HCT116 (cell line): ENCODE measurements around the gene PNKP. TPM values are rescaled to one million over a fixed set of nuclear protein-coding genes. Genes with fewer than 3 reads are reported as not detected.

Experiments
- ATAC-seq: fragments of 200-7000 bp; cut with Tn5 transposase; 2 replicates; pipeline ENCODE4 v1.9.1; 2020; ENCODE audit warnings: mild to moderate bottlenecking, moderate library complexity
- BruUV-seq: library from RNA; stranded (reverse); fragments of 400-500 nt; replicated peaks from 2 replicates; lab custom pipeline; 2021; lab: Mats Ljungman, UMichigan
- CTCF ChIA-PET: fragments of 300-600 bp; sonication (Branson Sonifier 250); formaldehyde crosslinking; loops from one replicate; lab custom pipeline; 2021; ENCODE audit warnings: antibody characterized with exemption; lab: Charles Lee
- POLR2A ChIA-PET: fragments of 300-600, 350-600 bp; sonication (Branson Sonifier 250); formaldehyde crosslinking; loops from one replicate; lab custom pipeline; 2021; ENCODE audit warnings: antibody characterized with exemption; lab: Charles Lee
- RAD21 ChIA-PET, 2 experiments: fragments of 300-600 bp; sonication (Branson Sonifier 250); formaldehyde crosslinking; loops; one replicate each; lab custom pipeline; 2023; ENCODE audit warnings: low total read pairs in 2 of 2; ENCODE audit not compliant: uncharacterized antibody in 2 of 2, unreplicated experiment in 2 of 2, low non-redundant PET in 1 of 2; lab: Charles Lee
- DNase-seq: peaks from one replicate; pipeline ENCODE4 v3.0.0-alpha.2; 2010; ENCODE audit warnings: low read depth, low spot score
- H2AFZ ChIP-seq: fragments of 200-600 bp; shearing (Covaris generic), sonication (generic); 2 replicates; pipeline ENCODE4 v1.6.1; 2017; ENCODE audit warnings: low read depth, mixed run types, mixed read lengths, antibody characterized with exemption, low read length; ENCODE audit not compliant: poor library complexity, severe bottlenecking
- H3K27ac ChIP-seq: 2 replicates; pipeline ENCODE4 v1.5.1; 2012; ENCODE audit warnings: low read depth, low read length
- H3K27me3 ChIP-seq: fragments of 200-600 bp; sonication (generic); 2 replicates; pipeline ENCODE4 v1.6.1; 2016; ENCODE audit warnings: mixed run types, low read length, mixed read lengths; ENCODE audit not compliant: insufficient read depth
- H3K36me3 ChIP-seq, 2 experiments: fragments of 200-500 bp in 1 of 2; fragments of 200-600 bp in 1 of 2; sonication (Bioruptor generic) in 1 of 2; sonication (generic) in 1 of 2; 2 replicates each; pipeline versions ENCODE4 v1.5.1 to v1.6.1; 2014 to 2016; ENCODE audit warnings: low read length in 2 of 2, inconsistent platforms in 1 of 2, mixed read lengths in 1 of 2, mixed run types in 1 of 2; ENCODE audit not compliant: insufficient read depth in 2 of 2, control insufficient read depth in 1 of 2
- H3K4me1 ChIP-seq, 2 experiments: fragments of 200-600 bp in 1 of 2; sonication (generic) in 1 of 2; 2 replicates each; pipeline versions ENCODE4 v1.5.1 to v1.6.1; 2012 to 2017; ENCODE audit warnings: low read length in 2 of 2, inconsistent platforms in 1 of 2, mild to moderate bottlenecking in 1 of 2, mixed read lengths in 1 of 2, mixed run types in 1 of 2, moderate library complexity in 1 of 2; ENCODE audit not compliant: insufficient read depth in 2 of 2, control insufficient read depth in 1 of 2
- H3K4me2 ChIP-seq: fragments of 200-600 bp; sonication (generic); 2 replicates; pipeline ENCODE4 v1.6.1; 2017; ENCODE audit warnings: mixed run types, low read length, mixed read lengths
- H3K4me3 ChIP-seq, 2 experiments: fragments of 200-600 bp in 1 of 2; sonication (generic) in 1 of 2; replicated peaks in 1 of 2; 2 replicates each; pipeline ENCODE4 v1.5.1; 2011 to 2016; ENCODE audit warnings: low read length in 2 of 2, control low read depth in 1 of 2, low read depth in 1 of 2, mild to moderate bottlenecking in 1 of 2, mixed read lengths in 1 of 2, mixed run types in 1 of 2
- H3K79me2 ChIP-seq: fragments of 200-600 bp; sonication (generic); 2 replicates; pipeline ENCODE4 v1.6.1; 2017; ENCODE audit warnings: mild to moderate bottlenecking, mixed run types, low read length, moderate library complexity, mixed read lengths; ENCODE audit not compliant: insufficient read depth
- H3K9ac ChIP-seq: fragments of 200-600 bp; sonication (generic); 2 replicates; pipeline ENCODE4 v1.6.1; 2016; ENCODE audit warnings: low read length, mixed read lengths
- H3K9me2 ChIP-seq: fragments of 200-600 bp; sonication (generic), shearing (Covaris generic); 2 replicates; pipeline ENCODE4 v1.6.1; 2017; ENCODE audit warnings: mixed run types, mild to moderate bottlenecking, moderate library complexity; ENCODE audit not compliant: insufficient read depth
- H3K9me3 ChIP-seq, 2 experiments: fragments of 200-500 bp in 1 of 2; fragments of 200-600 bp in 1 of 2; sonication (Bioruptor generic) in 1 of 2; sonication (generic) in 1 of 2; 2 replicates each; pipeline ENCODE4 v1.6.1; 2014 to 2017; ENCODE audit warnings: low read length in 2 of 2, mixed read lengths in 2 of 2, inconsistent platforms in 1 of 2, low read depth in 1 of 2, mild to moderate bottlenecking in 1 of 2, mixed run types in 1 of 2, moderate library complexity in 1 of 2; ENCODE audit not compliant: control insufficient read depth in 1 of 2, insufficient read depth in 1 of 2
- H4K20me1 ChIP-seq: fragments of 200-600 bp; sonication (generic), shearing (Covaris generic); 2 replicates; pipeline ENCODE4 v1.6.1; 2017; ENCODE audit warnings: mixed run types, mild to moderate bottlenecking, moderate library complexity; ENCODE audit not compliant: insufficient read depth
- EGR1 ChIP-seq: IDR thresholded peaks from 2 replicates; pipeline ENCODE4 v1.6.1; 2012; ENCODE audit warnings: low read depth
- EZH2phosphoT487 ChIP-seq: fragments of 200-600 bp; IDR thresholded peaks from 2 replicates; pipeline ENCODE4 v1.6.1; 2018; ENCODE audit warnings: antibody characterized with exemption, borderline replicate concordance
- FOSL1 ChIP-seq: IDR thresholded peaks from 2 replicates; pipeline ENCODE4 v1.6.1; 2012; ENCODE audit warnings: low read depth
- JUND ChIP-seq: IDR thresholded peaks from 2 replicates; pipeline ENCODE4 v1.6.1; 2012
- RAD21 ChIP-seq: IDR thresholded peaks from 2 replicates; pipeline ENCODE4 v1.6.1; 2012; ENCODE audit warnings: low read depth, mild to moderate bottlenecking
- SP1 ChIP-seq: IDR thresholded peaks from 2 replicates; pipeline ENCODE4 v1.6.1; 2012; ENCODE audit warnings: low read depth
- intact Hi-C: fragments of 100-400 bp; cut with micrococcal nuclease; formaldehyde crosslinking; loops from 2 replicates; pipeline ENCODE4 v1.10.0; 2022
- total RNA-seq: library from RNA; stranded (reverse); gene quantifications from one replicate; pipeline ENCODE4 v1.2.1, GENCODE V29; 2021; ENCODE audit not compliant: unreplicated experiment
- TF ChIP-seq, protein P1 (sequence below): IDR thresholded peaks from 2 replicates; pipeline ENCODE4 v1.6.1; 2011; ENCODE audit warnings: mild to moderate bottlenecking, low read length, moderate library complexity; ENCODE audit not compliant: insufficient replicate concordance; ENCODE audit errors: extremely low read depth
- TF ChIP-seq, protein P2 (sequence below): IDR thresholded peaks from 2 replicates; pipeline ENCODE4 v1.6.1; 2012
- TF ChIP-seq, protein P3 (sequence below): IDR thresholded peaks from 2 replicates; pipeline ENCODE4 v1.6.1; 2012; ENCODE audit warnings: low read depth

Gene PNKP
- total RNA-seq, 1 experiment from 2014 or later, result 129 TPM

DNA sequence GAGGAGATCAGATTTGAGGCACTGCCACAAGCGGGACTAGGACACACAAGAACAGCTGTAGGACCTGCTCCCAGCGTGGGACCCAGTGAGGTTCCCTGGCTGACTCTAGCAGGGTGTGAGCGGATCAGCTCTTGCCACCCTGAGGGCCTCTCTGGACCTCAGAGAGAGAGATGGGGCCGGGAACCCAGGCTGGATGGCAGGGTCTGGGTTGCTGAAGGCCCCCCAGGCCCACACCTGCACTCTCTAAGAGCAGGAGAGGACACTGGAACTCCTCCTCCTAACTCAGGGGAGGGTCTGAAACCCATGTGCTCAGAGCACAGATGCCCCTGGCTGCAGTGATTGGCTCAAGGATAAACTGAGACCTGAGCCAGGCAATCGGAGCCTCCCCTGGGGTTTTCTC lies 42.8 kb upstream of the PNKP start:
- POLR2A ChIA-PET, result no interaction called here
- no peak overlapping the region for H3K4me2 ChIP-seq
- no TSS peak for BruUV-seq
- no peaks in the 10 kb centered on the region for H3K4me1 ChIP-seq
- H3K9me3 ChIP-seq, result no peaks in the 10 kb centered on the region
- H4K20me1 ChIP-seq, result no peaks in the 10 kb centered on the region
- CTCF ChIA-PET, result no interaction called here
- H3K4me3 ChIP-seq, result no peak overlapping the region
- TF ChIP-seq, protein P1, sequence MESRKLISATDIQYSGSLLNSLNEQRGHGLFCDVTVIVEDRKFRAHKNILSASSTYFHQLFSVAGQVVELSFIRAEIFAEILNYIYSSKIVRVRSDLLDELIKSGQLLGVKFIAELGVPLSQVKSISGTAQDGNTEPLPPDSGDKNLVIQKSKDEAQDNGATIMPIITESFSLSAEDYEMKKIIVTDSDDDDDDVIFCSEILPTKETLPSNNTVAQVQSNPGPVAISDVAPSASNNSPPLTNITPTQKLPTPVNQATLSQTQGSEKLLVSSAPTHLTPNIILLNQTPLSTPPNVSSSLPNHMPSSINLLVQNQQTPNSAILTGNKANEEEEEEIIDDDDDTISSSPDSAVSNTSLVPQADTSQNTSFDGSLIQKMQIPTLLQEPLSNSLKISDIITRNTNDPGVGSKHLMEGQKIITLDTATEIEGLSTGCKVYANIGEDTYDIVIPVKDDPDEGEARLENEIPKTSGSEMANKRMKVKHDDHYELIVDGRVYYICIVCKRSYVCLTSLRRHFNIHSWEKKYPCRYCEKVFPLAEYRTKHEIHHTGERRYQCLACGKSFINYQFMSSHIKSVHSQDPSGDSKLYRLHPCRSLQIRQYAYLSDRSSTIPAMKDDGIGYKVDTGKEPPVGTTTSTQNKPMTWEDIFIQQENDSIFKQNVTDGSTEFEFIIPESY, result no peak
- DNase-seq (no peak), ATAC-seq (no peak)
- H3K9ac ChIP-seq, result no peak overlapping the region
- RAD21 ChIA-PET, result no interaction called here
- H3K27me3 ChIP-seq, result no peaks in the 10 kb centered on the region
- peaks cover 35 to 55% of the 10 kb centered on the region in 2 experiments for H3K36me3 ChIP-seq
- intact Hi-C loops, result no loop called here
- no peak overlapping the region; the same call in 1 of the 2 replicates for H3K27ac ChIP-seq
- no peak overlapping the region for H2AFZ ChIP-seq
- no peaks in the 10 kb centered on the region for H3K9me2 ChIP-seq
- peaks cover 59% of the 10 kb centered on the region for H3K79me2 ChIP-seq

DNA sequence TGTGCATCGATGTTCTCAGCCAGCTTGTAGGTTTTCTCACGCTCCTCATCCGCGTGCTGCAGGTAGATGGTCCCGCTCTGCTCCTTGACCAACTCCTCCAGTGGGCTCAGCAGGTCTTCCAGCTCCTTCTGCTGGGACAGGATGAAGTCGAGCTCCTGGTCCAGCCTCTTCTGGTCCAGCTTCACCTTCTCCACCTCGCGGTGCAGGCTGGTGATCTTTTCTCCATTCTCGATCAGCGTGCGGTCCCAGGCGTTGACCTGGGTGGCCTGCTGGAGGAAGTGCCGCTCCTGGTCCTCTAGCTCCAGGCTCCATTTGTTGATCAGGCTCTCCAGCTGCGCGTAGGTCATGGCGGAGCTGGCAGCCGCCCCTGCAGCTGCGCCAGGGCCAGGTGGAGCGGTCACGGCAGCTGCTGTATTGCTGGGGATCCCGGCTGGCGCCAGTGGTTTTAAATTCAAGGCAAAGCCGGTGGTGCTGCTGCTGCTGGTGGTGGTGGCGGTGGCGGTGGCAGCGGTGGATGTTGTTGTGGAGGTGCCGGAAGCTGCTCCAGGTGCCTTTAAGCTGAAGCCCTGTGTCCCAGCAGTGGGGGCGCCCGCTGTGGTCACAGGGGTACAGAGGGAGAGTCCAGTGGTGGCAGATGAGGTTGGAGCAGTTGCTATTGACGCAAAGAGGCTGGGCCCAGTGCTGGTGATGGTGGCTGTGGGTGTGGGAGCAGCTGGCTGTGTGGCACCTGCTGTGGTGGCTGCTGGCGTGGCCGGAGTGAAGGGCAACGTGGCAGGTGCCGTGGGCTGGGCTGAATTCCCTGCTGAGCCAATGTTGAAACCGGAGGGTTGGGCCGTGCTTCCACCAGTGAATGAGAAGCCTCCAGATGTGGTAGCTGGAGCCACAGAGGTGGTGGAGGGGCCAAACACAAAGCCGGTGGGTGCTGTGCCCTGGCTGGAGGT lies 41.4 kb upstream of the PNKP start:
- peaks cover 45% of the 10 kb centered on the region for H3K79me2 ChIP-seq
- ChIA-PET CTCF (no interaction called here), POLR2A (no interaction called here), RAD21 (no interaction called here)
- no TSS peak for BruUV-seq
- no peak overlapping the region for H2AFZ ChIP-seq
- H3K27ac ChIP-seq, result no peak overlapping the region
- DNase-seq (no peak), ATAC-seq (no peak)
- no peaks in the 10 kb centered on the region for H3K27me3 ChIP-seq
- peaks cover 27 to 46% of the 10 kb centered on the region in 2 experiments for H3K36me3 ChIP-seq
- no peak overlapping the region for H3K9ac ChIP-seq
- intact Hi-C loops, result no loop called here
- no peak overlapping the region for H3K4me2 ChIP-seq
- no peaks in the 10 kb centered on the region for H3K4me1 ChIP-seq
- no peaks in the 10 kb centered on the region for H4K20me1 ChIP-seq
- no peaks in the 10 kb centered on the region for H3K9me3 ChIP-seq
- no peaks in the 10 kb centered on the region for H3K9me2 ChIP-seq
- H3K4me3 ChIP-seq, result no peak overlapping the region
- TF ChIP-seq SP1, result no peak
- no peak for TF ChIP-seq FOSL1
- TF ChIP-seq EGR1, result no peak
- TF ChIP-seq EZH2phosphoT487, result no peak
- TF ChIP-seq, protein P2, sequence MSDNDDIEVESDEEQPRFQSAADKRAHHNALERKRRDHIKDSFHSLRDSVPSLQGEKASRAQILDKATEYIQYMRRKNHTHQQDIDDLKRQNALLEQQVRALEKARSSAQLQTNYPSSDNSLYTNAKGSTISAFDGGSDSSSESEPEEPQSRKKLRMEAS, result no peak
- TF ChIP-seq JUND, result no peak
- TF ChIP-seq, protein P1, result no peak
- TF ChIP-seq, protein P3, sequence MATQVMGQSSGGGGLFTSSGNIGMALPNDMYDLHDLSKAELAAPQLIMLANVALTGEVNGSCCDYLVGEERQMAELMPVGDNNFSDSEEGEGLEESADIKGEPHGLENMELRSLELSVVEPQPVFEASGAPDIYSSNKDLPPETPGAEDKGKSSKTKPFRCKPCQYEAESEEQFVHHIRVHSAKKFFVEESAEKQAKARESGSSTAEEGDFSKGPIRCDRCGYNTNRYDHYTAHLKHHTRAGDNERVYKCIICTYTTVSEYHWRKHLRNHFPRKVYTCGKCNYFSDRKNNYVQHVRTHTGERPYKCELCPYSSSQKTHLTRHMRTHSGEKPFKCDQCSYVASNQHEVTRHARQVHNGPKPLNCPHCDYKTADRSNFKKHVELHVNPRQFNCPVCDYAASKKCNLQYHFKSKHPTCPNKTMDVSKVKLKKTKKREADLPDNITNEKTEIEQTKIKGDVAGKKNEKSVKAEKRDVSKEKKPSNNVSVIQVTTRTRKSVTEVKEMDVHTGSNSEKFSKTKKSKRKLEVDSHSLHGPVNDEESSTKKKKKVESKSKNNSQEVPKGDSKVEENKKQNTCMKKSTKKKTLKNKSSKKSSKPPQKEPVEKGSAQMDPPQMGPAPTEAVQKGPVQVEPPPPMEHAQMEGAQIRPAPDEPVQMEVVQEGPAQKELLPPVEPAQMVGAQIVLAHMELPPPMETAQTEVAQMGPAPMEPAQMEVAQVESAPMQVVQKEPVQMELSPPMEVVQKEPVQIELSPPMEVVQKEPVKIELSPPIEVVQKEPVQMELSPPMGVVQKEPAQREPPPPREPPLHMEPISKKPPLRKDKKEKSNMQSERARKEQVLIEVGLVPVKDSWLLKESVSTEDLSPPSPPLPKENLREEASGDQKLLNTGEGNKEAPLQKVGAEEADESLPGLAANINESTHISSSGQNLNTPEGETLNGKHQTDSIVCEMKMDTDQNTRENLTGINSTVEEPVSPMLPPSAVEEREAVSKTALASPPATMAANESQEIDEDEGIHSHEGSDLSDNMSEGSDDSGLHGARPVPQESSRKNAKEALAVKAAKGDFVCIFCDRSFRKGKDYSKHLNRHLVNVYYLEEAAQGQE, result no peak
- no peak for TF ChIP-seq RAD21
